Neural progenitor cell (in vitro differentiated cells): Measurements from ENCODE around the gene SLC22A15.

ENCODE experiments used
- CTCF ChIP-seq: fragments of 200-600 bp; sonication (generic); IDR thresholded peaks from 2 replicates; pipeline ENCODE4 v1.5.1; 2017; ENCODE audit warnings: antibody characterized with exemption, mild to moderate bottlenecking
- EZH2 ChIP-seq: fragments of 200-600 bp; sonication (generic); IDR thresholded peaks from 2 replicates; pipeline ENCODE4 v1.6.1; 2017; ENCODE audit warnings: antibody characterized with exemption, mild to moderate bottlenecking, moderate library complexity
- EZH2phosphoT487 ChIP-seq: fragments of 200-600 bp; sonication (generic); IDR thresholded peaks from 2 replicates; pipeline ENCODE4 v1.6.1; 2017; ENCODE audit warnings: antibody characterized with exemption

- TF ChIP-seq EZH2 (no peak), CTCF (no peak), EZH2phosphoT487 (no peak)
Observed at GRCh38 chr1:115982400-115982799, 6.1 kb downstream of the SLC22A15 start.
